Left forelimb (tissue), 1 donor: ENCODE results near the gene IDS.
"Not testable (repeated sequence)": the region's sequence is repeated elsewhere in the genome, so short reads cannot be mapped to it uniquely, and the experiment has no call there.

Experiments used
- DNase-seq: peaks from one replicate; pipeline ENCODE4 v3.0.0-alpha.2; 2018; ENCODE audit warnings: low spot score

IDS gene, protein sequence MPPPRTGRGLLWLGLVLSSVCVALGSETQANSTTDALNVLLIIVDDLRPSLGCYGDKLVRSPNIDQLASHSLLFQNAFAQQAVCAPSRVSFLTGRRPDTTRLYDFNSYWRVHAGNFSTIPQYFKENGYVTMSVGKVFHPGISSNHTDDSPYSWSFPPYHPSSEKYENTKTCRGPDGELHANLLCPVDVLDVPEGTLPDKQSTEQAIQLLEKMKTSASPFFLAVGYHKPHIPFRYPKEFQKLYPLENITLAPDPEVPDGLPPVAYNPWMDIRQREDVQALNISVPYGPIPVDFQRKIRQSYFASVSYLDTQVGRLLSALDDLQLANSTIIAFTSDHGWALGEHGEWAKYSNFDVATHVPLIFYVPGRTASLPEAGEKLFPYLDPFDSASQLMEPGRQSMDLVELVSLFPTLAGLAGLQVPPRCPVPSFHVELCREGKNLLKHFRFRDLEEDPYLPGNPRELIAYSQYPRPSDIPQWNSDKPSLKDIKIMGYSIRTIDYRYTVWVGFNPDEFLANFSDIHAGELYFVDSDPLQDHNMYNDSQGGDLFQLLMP

DNA sequence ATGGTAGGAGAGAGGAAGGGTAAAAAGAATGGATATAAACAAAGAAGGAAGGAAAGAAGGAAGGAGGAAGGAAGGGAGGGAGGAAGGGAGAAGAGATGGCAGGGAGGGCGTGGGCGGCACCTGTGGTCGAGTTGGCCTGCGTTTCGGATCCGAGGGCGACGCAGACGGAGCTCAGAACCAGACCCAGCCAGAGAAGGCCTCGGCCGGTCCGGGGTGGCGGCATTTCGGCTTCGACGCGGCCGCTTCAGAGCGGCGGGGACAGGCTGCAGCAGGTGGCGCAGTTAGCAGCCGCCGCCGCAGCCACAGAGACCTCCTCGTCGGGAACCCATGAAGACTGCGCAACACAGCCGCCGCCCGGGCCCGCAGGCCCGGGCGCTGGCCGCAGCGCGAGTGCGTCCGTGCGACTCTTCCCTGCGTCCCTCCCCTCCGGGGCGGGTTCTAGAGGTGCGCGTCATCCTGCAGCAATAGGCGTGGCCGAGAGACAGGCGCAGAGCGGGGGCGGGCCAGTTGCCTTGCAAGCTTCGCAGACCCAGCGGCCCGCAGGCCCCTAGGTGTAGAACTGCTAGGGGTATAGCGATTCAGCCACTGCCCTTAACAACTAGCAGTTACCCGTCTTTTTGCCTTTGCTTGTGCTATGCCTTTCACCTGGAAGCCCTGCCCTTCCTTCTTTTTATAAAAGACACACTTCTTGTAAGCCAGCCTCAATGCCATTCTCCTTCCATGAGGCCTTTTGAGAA lies at the start of gene IDS:
Gene IDS (minus strand): TSS at position 392 of the 737 bp plus-strand sequence. CDS start 169 bp downstream, at position 223.
- DNase-seq, result peak; percentile 84

DNA sequence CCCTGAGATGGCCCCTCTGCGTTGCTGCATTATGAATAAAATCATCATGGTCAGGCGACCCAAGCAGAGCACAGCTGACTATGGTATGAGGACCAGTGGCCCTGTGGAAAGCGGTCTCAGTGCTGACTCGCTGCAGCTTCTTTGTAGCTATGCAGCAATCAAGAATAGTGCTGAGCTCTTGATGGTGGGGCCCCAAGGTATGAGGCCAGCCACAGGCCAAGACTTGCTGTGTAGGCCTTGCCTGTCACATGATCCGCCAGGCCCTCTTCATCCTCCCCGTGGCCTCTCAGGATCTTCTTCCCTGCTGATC lies 46.8 kb upstream of the IDS start:
- not testable (repeated sequence) for DNase-seq

DNA sequence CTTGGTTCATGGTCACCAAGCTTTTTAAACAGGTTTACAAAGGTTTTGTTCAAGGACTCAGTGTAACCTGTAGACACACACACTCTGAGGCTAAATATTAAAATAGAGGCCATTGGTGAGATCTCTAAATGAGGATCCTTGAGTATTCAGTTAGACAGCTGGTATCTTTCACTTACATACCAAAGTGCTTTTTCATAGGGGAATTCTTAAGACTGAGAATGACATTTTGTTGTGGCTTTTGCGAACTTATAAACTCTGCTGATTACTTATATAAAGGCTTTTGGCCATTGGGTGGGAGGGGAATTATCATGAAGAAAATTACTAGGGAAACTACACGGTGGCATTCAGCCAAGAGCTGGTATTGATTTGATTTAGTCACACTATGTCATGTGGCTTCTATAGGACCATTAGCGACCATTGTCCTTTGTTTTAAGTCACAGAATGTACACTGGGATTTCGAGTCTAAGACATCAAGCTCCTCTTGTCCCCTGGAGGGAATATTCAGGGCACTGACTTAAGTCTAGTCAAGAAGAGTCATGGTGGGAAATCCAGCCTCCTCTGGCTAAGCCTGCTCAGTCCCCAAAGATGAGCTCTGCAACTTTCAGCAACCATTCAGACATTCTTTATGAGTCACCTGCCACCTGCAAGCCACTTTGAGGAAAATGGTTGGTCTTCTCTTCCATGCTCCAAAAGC lies 46.3 kb upstream of the IDS start:
- not testable (repeated sequence) for DNase-seq

DNA sequence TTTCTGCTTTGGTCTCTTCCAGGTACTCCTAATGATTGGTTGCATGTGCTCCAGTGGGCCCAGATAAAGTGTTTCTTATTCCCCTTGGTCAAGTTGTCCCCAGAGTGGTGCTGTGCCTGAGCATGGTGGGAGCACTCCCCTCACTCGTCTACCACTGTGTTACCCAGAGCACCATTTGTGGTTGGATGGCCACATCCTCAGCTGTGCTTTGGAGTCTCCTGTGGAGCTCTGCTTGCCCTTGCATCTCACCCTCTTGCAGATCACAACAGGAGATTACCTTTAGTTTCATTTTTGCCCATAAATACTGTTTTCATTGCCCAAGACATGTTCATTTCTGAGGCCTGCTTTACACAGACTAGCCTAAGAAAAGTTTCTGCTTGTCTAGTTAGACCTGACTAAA lies 45.3 kb upstream of the IDS start:
- DNase-seq, result not testable (repeated sequence)

DNA sequence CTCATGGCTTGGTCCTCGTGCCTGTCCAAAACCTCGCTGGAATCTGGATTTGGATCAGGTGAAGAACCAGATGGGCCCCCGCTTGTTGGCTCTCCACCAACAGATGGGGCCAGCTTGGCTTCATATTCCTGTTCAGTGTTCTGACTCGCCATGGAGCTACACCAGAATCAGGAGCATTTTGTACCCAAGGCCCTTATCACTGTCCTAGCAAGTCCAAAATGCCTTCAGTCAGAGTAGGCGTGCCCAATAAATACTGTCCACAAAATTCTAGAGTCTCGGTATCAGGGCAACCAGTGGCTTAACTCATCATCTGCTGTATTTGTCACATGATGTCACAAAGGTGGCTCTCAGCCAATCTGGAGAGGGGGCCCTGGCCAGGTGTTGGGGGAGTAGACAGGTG lies 44.6 kb upstream of the IDS start, which contains the start of gene HSFX3:
Gene HSFX3 (minus strand): TSS at position 224 of the 400 bp plus-strand sequence. CDS start 72 bp downstream, at position 152.
- DNase-seq, result not testable (repeated sequence)

DNA sequence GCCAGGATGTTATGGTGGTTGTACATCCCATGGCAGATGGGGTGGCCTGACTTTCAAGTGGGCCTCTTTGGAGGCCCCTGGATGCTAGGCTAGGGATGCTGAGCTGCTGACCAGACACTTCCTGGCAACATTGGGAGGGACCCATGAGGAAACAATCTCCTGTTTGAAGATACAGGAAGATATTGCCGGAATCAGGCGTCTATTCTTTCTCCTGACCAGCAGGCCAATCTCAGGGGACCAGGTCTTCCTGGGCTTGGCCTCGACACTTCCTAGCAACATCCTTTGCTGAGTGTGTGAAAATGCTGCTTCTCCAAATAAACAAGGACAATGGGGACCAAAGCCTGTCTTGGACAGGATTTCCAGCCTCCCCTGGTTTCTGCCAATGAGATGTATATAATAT lies 42.7 kb upstream of the IDS start:
- DNase-seq, result not testable (repeated sequence)

DNA sequence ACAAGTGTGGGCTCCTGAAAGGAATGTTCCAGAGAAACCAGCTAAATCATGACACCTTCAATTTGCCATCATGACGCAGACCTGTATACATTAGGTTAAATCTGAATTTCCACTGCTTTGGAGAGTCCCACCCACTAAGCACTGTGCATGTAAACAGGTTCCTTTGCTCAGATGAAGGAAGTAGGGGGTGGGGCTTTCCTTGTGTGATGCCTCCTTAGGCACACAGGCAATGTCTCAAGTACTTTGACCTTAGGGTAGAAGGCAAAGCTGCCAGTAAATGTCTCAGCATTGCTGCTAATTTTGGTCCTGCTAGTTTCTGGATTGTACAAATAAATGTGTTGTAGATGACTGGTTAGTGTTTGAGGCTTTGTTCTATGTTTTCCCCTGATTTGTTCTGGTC lies 41.9 kb upstream of the IDS start:
- not testable (repeated sequence) for DNase-seq

DNA sequence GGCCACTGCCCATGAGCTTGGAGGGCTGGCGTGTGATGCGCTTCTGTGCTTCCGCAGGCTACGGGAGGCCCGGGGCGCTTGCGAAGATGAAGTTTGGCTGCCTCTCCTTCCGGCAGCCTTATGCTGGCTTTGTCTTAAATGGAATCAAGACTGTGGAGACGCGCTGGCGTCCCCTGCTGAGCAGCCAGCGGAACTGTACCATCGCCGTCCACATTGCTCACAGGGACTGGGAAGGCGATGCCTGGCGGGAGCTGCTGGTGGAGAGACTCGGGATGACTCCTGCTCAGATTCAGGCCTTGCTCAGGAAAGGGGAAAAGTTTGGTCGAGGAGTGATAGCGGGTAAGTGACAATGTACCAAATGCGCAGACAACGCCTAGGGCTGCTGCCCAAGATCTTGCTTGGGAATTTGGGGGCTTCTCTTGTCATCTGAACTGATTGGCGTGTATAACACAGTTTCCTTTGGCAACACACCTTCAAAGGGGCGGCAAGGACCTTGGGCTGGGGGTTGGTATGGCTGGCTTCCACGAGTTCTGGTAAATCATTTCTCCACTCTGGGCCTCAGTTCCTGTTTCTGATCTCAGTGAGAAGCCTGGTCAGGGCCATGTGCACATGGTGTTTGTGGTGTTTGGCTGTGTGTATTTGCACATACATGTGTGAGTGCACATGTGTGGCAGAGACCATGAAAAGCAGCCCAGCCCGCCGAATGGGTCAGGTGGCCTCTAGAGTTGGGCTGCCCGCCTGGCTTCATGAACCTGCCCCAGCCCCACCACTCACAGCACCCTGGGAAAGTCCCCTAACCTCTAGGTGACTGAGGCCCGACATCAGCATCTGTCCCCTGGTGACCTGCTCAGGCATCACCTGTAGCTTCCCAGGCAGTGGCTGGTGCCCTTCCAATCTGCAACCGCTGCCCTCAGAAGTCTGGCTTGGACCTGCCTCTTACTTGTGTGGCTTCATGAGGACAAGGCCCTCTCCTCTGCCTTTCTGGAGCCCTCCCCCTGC lies 40.7 kb upstream of the IDS start:
- DNase-seq, result not testable (repeated sequence)

DNA sequence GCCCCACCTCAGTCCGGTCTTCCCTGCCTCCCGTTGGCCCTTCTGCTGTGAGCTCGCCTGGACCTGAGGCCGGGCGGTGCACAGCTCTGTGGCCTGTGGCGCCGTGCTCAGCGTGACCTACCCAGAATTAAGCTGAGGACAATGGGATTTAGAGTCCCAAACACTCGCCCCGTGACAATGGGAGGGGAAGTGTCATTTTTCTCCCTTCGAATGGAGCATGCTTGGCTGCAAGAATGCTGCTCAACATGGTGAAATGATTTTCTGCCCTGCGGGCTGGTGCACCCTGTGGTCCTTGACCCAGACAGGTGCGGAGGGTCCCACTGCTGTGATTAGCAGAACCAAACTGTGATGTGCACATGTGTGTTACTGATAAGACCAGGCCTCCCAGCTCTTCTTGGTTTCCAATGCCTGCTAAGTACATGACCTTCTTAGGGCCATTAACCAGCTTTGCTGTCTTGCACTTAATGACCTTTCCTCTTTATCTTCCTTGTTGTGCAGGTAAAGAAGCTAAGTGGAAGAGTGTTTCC lies 36.5 kb upstream of the IDS start:
- no peak for DNase-seq

DNA sequence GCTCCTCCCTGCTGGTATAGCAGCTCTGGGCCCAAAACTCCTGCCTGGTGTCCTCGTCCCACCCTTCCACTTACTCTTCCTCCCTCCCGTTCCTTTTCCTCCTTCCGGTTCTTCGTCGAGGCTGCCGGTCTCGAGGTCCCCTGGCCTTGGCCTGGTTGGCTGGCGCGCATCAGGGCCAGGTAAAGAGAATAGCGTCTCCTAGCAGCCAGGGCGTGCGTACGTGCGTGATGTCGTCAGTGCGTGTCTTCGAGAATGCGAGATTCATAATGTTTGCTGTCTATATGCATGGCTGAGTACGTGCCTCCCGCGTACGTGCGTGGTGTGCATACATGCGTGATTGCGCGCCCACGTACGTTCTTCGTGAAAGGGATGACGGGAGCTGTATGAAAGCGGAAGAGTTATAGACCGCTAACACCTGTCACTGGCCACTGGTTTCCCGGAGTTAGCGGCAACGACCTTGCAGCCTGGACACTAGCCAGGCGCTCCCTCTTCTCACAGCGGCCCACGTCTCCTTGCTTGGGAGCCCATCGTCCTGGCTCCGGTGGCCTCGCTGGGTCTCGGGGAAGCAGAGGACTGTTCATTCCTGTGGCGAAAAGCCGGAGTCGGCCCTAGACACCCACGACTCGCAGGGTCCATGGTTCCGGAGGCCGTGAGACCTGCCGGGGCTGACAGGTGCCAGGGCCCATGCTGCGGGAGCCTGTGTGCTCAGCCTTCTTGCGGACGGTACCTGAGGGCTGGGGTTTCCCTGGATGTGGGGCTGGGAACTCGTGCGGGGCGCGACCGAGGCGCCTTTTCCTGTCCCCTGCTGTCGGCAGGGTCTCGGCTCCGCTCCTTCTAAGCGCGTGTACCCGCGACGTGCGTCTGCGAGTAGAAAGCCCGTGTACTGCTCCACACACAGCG lies 35.8 kb upstream of the IDS start, which contains the start of gene EOLA1:
Gene EOLA1 (plus strand): TSS at position 392 of the 900 bp plus-strand sequence. CDS start 4,619 bp downstream, outside the sequence.
- DNase-seq, result peak; percentile 88

DNA sequence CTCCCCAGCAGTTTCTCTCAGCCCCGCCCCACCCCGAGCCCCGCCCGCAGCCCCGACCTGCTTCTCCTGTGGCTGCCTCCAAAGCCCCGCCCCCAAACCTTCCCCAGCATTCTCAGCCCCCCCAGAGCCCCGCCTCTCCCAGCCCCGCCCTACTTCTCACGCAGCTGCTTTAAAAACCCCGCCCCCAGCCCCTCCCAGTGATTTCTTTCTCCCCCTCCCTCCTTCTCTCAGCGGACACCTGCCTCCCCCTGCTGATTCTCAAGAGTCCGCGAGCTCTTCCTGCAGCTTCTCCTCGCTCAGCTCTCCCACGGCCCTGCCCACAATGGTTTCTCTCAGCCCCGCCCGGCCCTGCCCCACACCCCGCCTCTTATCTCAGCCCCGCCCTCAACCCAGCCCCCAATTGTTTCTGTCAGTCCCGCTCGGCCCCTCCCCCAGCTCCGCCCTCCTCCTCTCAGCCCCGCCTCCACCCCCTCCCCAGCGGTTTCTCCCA lies 35.1 kb upstream of the IDS start:
- peak; percentile 94 for DNase-seq

DNA sequence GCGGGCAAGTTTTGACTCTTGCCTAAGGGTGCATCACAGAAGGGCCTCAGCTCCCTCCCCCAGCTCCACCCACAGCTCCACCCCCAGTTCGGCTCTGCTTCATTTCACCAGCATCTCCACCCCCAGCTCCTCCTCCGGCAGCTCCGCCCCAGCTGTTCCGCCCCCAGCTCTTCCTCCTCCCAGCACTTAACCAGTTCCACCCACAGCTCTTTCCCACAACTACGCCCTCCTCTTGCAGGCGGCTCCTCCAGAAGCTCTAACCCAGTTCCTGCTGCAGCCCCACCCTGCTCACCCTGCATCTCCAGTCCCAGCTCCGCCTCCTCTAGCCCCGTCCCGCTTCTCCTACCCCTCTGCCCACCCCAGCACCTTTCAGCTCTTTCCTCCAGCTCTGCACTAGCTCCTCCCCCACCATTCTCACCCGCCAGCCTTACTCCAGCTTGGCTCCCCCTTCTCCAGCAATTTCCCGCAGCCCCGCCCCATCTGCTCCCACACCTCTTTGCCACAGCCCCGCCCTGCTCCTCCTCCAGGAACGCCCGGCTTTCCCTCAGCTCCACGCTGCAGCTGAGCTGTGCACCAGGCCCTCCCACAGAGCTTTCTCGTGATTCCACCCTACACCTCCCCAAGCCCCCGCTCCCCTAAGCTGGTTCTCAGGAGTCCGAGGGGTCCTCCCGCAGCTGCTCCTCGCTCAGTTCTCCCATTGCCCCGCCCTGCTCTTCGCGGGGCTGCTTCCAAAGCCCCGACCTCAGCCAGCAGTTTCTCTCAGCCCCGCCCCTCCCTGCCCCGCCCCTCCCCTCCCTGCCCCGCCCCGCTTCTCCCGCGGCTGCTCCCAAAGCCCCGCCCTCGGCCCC lies 34.4 kb upstream of the IDS start:
- peak; percentile 89 for DNase-seq

DNA sequence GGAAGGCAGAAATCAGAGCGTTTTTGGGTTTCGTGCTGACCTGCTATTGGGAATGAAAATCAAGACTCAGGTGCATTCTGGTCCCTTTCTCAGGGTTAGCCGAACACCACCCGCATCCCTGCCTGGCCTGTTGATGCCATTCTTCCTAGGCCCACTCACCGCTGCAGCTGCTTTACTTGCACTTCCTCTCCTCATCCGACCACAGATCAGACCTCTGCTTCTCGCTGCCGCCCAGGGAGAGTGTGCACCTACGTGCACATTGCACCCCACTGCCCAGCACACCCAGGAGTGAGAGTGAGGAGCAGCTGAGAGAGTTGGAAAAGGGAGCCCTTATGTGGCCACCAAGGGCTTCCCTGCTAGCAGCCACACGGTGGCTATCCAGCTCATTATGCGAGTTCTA lies 32.4 kb upstream of the IDS start:
- DNase-seq, result not testable (repeated sequence)

DNA sequence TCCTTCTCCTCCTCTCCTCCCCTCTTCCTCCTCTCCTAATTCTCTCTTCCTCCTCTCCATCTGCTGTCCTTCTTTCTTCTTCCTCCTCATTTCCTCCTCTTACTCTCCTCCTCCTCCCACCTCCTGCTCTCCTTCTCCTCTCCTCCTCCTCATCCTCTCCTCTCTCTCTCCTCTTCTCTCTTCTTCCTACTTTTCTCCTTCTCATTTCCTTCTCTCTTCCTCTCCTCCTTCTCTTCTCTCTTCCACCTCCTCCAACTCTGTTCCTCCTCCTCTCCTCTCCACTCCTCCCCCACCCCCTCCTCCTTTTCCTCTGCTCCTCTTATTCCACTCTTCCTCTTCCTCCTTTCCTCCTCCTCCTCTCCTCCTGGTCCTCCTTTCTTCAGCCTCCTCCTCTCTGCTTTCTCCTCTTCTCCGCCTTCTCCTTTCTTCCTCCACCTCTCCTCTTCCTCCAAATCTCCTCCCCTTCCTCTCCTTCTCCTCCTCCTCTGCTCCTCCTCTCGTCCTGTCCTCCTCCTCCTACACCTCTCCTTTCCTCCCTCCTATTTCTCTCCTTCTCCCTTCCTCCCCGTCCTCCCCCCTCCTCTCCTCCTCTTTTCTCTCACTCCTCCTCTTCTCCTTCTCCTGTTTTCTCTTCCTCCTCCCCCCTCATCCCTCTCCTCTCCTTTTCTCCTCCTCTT lies 30.0 kb upstream of the IDS start:
- DNase-seq, result not testable (repeated sequence)

DNA sequence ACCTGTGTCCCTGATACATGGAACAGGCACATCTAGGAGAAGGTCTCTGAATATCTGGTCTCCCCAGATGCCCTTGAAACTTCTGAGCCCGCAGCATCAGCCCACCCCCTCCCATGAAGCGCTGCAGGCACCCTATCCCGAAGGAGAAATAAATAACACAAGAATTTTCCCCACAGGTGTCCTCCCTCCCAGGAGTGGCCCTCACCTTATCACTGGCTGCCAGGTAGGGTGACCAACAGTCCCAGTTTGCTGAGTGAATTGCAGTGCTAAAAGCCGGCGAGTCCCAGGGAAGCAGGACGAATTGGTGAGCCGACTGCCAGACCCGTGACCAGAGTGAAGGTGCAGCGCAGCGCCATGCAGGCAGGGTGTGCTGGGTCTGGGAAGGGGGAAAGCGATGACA lies 28.9 kb upstream of the IDS start:
- DNase-seq, result not testable (repeated sequence)

DNA sequence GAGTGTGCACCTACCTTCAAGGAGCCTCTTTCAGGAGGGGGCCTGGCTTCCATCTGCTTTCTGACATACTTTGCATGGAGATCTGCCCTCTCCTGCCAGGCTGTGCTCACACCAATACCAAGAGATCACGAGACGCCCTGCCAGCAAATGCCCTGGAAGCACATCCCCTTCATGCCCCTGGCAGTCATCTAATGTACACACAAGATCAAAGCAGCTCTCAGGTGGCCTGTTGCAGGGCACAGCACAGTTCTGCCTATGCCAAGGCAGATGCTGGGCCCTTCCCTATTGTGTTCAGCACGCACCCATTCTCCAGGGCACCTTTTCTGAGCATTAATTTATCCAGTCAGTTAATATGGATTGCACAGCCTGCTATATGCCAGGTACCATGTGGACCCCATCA lies 27.8 kb upstream of the IDS start:
- not testable (repeated sequence) for DNase-seq

DNA sequence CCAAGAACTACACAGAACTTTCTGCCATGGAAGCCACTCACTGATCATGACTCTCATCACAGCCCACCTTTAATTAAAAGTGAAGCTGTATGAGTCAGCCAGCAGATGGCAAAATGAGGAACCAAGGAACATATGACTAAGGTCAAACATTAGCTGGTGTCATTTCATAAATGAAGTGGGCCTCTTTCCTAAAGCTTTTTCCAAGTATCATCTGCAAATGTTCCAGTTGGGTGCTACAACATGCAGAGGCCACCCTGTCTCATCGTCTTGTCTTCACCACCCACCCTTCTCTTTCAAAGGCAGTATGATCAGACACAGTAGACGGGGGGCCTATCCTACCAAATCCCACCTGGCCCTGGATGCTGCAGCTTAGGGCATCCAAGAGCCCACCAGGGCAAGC lies 26.5 kb upstream of the IDS start:
- no peak for DNase-seq

DNA sequence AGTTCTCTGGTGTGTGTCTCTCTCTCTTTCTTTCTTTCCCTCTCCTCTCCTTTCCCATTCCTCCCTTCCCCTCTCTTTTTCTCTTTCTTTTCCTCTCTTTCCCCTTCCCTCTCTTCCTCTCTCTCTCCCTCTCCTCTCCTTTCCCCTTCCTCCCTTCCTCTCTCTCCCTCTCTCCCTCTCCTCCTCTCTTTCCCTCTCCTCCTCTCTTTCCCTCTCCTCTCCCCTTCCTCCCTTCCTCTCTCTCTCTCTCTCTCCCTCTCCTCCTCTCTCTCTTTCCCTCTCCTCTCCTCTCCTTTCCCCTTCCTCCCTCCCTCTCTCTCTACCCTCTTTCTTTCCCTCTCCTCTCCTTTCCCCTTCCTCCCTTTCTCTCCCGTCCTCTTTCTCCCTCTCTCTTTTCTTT lies 23.3 kb upstream of the IDS start:
- DNase-seq, result no peak
